OCI-LY7 (cell line): ENCODE data around the gene GPR32.

Source experiments
- CTCF ChIP-seq: fragments of 200-600 bp; sonication (generic); conservative IDR thresholded peaks from 2 replicates; pipeline ENCODE4 v1.5.1; 2014; ENCODE audit warnings: mild to moderate bottlenecking, antibody characterized with exemption, low read length, moderate library complexity, mixed read lengths
- EZH2phosphoT487 ChIP-seq: fragments of 200-600 bp; sonication (generic); IDR thresholded peaks from 2 replicates; pipeline ENCODE4 v1.6.1; 2018; ENCODE audit warnings: low read depth, borderline replicate concordance, mild to moderate bottlenecking, mixed run types, antibody characterized with exemption, low read length, moderate library complexity, mixed read lengths

- TF ChIP-seq CTCF (no peak), EZH2phosphoT487 (no peak)
These were observed 10.6 kb downstream of the GPR32 start for GRCh38 chr19:50780753-50781435.
